Activated CD8-positive, alpha-beta memory T cell treated with anti-CD3 and anti-CD28 coated beads, Interleukin-2, amount 50 U/mL, for 1 hour (primary cell): ENCODE measurements around the gene DRD3.

ENCODE experiments used
- DNase-seq: peaks from one replicate; pipeline ENCODE4 v3.0.0-alpha.2; 2020; ENCODE audit errors: extremely low read depth

DRD3 gene

GRCh38 chr3:114179575-114179974, 723 bp upstream of the DRD3 start:
- DNase-seq = no peak

- DNase-seq = no peak
Measured at GRCh38 chr3:114176890-114177289, 2.0 kb downstream of the DRD3 start.

GRCh38 chr3:114176487-114176886, 2.4 kb downstream of the DRD3 start:
- no peak for DNase-seq

- no peak for DNase-seq
Measured at GRCh38 chr3:114175204-114175987, 3.5 kb downstream of the DRD3 start.

- DNase-seq = no peak
Measured at GRCh38 chr3:114171677-114172076, 7.2 kb downstream of the DRD3 start.

- no peak for DNase-seq
Measured at GRCh38 chr3:114168150-114168549, 10.7 kb downstream of the DRD3 start.

- no peak for DNase-seq
Measured at GRCh38 chr3:114157321-114157720, 21.5 kb downstream of the DRD3 start.

GRCh38 chr3:114155370-114155821, 23.5 kb downstream of the DRD3 start:
- DNase-seq = no peak

- DNase-seq = no peak
Measured at GRCh38 chr3:114154321-114154821, 24.5 kb downstream of the DRD3 start.

GRCh38 chr3:114152519-114153151, 26.2 kb downstream of the DRD3 start:
- DNase-seq = peak; percentile 60

- no peak for DNase-seq
Measured at GRCh38 chr3:114151091-114151490, 27.8 kb downstream of the DRD3 start.

- no peak for DNase-seq
Measured at GRCh38 chr3:114147251-114147650, 31.6 kb downstream of the DRD3 start.

- no peak for DNase-seq
Measured at GRCh38 chr3:114144909-114145688, 33.8 kb downstream of the DRD3 start.

- no peak for DNase-seq
Measured at GRCh38 chr3:114143817-114144216, 35.0 kb downstream of the DRD3 start.

GRCh38 chr3:114139836-114140235, 39.0 kb downstream of the DRD3 start:
- no peak for DNase-seq

GRCh38 chr3:114133947-114134346, 44.9 kb downstream of the DRD3 start:
- DNase-seq = no peak

- DNase-seq = no peak
Measured at GRCh38 chr3:114132500-114132899, 46.4 kb downstream of the DRD3 start.

- no peak for DNase-seq
Measured at GRCh38 chr3:114128826-114129225, 50.0 kb downstream of the DRD3 start.

- DNase-seq = no peak
Measured at GRCh38 chr3:114128231-114128630, 50.6 kb downstream of the DRD3 start.

- DNase-seq = no peak
Measured at GRCh38 chr3:114127517-114127916, 51.3 kb downstream of the DRD3 start.

GRCh38 chr3:114126461-114126860, 52.4 kb downstream of the DRD3 start:
- DNase-seq = no peak

- no peak for DNase-seq
Measured at GRCh38 chr3:114122027-114122709, 56.7 kb downstream of the DRD3 start.
